Small intestine (tissue), 7 donors: Measurements from ENCODE around the gene SEPTIN1. TPM values are rescaled to one million over a fixed set of nuclear protein-coding genes. Genes with fewer than 3 reads are reported as not detected.

Source experiments
- DNase-seq, 2 donors: peaks; one replicate each; pipeline versions ENCODE4 v3.0.0 to v3.0.0-alpha.2; 2013
- FAIRE-seq: peaks from 2 replicates; lab custom pipeline; 2012; peaks lifted over from hg19 to GRCh38; lab: Jason Lieb, UNC
- H3K27ac ChIP-seq, 3 donors: one replicate each; pipeline ENCODE4 v1.5.1; 2013; ENCODE audit warnings: low read length in 2 of 3, mild to moderate bottlenecking in 2 of 3, control low read depth in 1 of 3, inconsistent platforms in 1 of 3, low read depth in 1 of 3, moderate library complexity in 1 of 3
- H3K27me3 ChIP-seq, 3 donors: one replicate each; pipeline ENCODE4 v1.6.1; 2013; ENCODE audit warnings: low read length in 3 of 3, inconsistent platforms in 1 of 3; ENCODE audit not compliant: control insufficient read depth in 3 of 3, insufficient read depth in 3 of 3
- H3K36me3 ChIP-seq, 3 donors: one replicate each; pipeline ENCODE4 v1.6.1; 2013; ENCODE audit warnings: low read length in 3 of 3, inconsistent platforms in 1 of 3, low read depth in 1 of 3, mild to moderate bottlenecking in 1 of 3, moderate library complexity in 1 of 3; ENCODE audit not compliant: control insufficient read depth in 3 of 3, insufficient read depth in 2 of 3
- H3K4me1 ChIP-seq, 3 donors: one replicate each; pipeline ENCODE4 v1.6.1; 2013; ENCODE audit warnings: low read length in 2 of 3, inconsistent platforms in 1 of 3, low read depth in 1 of 3, mild to moderate bottlenecking in 1 of 3, moderate library complexity in 1 of 3; ENCODE audit not compliant: control insufficient read depth in 3 of 3, insufficient read depth in 2 of 3
- H3K4me3 ChIP-seq, 3 donors: one replicate each; pipeline ENCODE4 v1.5.1; 2013; ENCODE audit warnings: low read length in 3 of 3, control low read depth in 1 of 3, inconsistent platforms in 1 of 3, low read depth in 1 of 3, mild to moderate bottlenecking in 1 of 3, moderate library complexity in 1 of 3
- H3K9me3 ChIP-seq, 2 donors: one replicate each; pipeline ENCODE4 v1.6.1; 2013; ENCODE audit warnings: low read depth in 1 of 2, low read length in 1 of 2; ENCODE audit not compliant: control insufficient read depth in 2 of 2, insufficient read depth in 1 of 2
- WGBS, 3 donors: extraction: QIAGEN DNeasy Blood & Tissue Kit; methylation state at CpG; one replicate each; pipeline ENCODE4 v1.1.7; 2013; 5-methylcytosine and 5-hydroxymethylcytosine counted together
- polyA plus RNA-seq, 4 donors: library from polyadenylated mRNA; stranded (reverse) in 3 of 4; unstranded in 1 of 4; fragments of 200-250 nt in 3 of 4; fragments of 120-200 nt in 1 of 4; gene quantifications; one replicate each; pipeline versions ENCODE4 v1.2.1 to v1.2.3, GENCODE V29; 2013
- donor health status: healthy with polysubstance abuse.
- donor health status: control.
- donor health status: control.
- donor health status: Bipolar disorder and iron deficiency.
- donor health status: healthy.

Gene SEPTIN1
- polyA plus RNA-seq, 4 donors = 4.8 to 21.1 (median 6.4) TPM

DNA sequence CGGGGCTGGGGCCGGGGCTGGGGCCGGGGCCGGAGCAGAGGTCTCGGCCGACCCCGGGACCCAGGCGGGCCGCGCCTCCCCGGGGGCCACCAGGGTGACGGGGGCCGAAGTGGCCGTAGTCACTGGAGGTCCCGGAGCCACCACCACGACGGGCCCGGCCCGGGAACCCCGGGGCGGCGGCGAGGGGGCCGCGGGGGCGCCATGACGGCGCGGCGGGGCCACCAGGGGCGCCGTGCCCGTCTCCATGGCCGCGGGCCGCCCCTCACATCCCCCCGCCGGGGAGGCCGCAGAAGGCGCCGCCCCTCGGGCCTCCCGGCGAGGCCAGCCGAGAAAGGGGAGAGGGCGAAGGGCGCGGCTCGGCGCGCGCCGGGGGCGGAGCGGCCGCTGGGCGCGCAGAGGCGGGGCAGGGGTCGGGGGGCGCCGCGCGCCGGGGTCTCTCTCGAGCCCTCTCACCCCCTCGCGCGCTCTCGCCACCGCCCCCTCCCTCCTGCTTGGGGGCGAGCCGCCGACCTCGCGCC, 12.4 kb downstream of the SEPTIN1 start:
- Histone ChIP-seq H3K36me3 (peaks cover 2 to 21% (median 4%) of the 10 kb centered on the region in 3 donors), H3K4me3 (peak overlapping the region; percentile 77 to 93 (median 87)), H3K27me3 (no peaks in the 10 kb centered on the region), H3K27ac (peak overlapping the region; percentile 36 to 73 (median 54)), H3K9me3 (no peaks in the 10 kb centered on the region), H3K4me1 (peaks cover 0 to 10% (median 0%) of the 10 kb centered on the region in 3 donors)
- DNase-seq = no peak
- 0 to 1% (median 1%) methylated on average over 19 to 76 of the region's 76 CpGs for WGBS, 3 donors
- no peak for FAIRE-seq

DNA sequence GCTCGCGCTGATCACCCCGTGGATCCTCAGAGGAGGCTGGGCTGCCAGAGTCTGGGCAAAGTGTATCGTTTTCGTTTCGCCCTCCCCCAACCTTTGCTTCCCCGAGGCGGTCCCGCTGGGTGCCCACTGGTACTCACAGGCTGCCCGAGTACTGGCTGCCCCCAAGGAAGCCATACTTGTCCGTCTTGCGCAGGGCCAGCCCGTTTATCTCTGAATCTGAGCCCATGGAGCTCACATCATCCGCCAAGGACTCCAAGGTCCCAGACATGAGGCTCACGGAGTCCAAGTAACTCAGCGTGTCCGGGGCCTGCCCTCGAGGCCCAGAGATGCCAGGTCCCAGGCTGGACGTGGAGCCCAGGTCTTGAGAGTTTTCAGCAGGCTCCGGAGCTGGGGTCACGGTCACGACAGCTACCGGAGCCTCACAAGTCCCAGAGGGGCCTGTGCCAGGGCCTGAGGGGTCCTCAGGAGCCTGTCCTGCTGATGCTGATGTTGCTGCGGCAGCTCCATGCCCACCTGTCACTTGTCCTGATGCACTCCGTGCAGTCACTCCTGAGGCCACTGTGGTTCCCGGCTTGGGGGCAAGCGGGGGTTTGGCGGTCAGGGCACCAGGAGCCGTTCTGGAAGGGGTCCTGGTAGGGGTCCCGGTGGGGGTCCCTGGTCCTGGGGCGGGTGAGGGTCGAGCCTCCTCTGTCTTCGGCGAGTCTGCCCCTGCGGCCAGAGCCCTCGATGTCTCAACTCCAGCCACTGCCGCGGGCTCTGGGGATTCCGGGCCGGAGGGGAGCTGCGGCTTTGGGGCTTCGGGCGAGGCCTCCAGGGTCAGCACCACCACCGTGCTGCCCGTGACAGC, 13.0 kb downstream of the SEPTIN1 start:
- Histone ChIP-seq H3K27ac (peak overlapping the region; percentile 28 to 65 (median 54)), H3K4me3 (peak overlapping the region; percentile 77 to 93 (median 87)), H3K36me3 (peaks cover 2 to 28% (median 6%) of the 10 kb centered on the region in 3 donors), H3K27me3 (no peaks in the 10 kb centered on the region), H3K4me1 (peaks cover 0 to 10% (median 0%) of the 10 kb centered on the region in 3 donors), H3K9me3 (no peaks in the 10 kb centered on the region)
- WGBS, 3 donors = 0 to 1% (median 1%) methylated on average over 36 to 45 of the region's 45 CpGs
- FAIRE-seq (no peak), DNase-seq (peak; percentile 45 to 52)

DNA sequence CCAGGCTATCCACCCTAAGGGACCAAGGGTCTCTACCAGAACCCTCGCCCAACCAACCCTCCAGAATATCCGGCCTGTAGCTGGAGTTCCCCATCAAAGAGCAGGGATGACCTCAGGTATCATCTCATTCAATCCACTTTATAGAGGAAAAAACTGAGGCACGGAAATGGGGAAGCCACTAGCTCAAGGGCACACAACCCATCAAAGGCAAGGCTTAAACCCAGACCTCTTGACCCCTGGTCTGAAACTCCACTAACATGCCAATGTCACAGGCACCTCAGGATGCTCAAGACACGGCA, 13.6 kb downstream of the SEPTIN1 start:
- peaks cover 3 to 33% (median 6%) of the 10 kb centered on the region in 3 donors for H3K36me3 ChIP-seq
- peak overlapping the region; percentile 28 to 65 (median 54) for H3K27ac ChIP-seq
- no peaks in the 10 kb centered on the region for H3K27me3 ChIP-seq
- DNase-seq (no peak), FAIRE-seq (no peak)
- peak overlapping the region in 2 of 3 donors; percentile 87 to 93 for H3K4me3 ChIP-seq
- H3K4me1 ChIP-seq = peaks cover 0 to 10% (median 0%) of the 10 kb centered on the region in 3 donors
- 0 to 8% (median 5%) methylated on average over 4 of the region's 4 CpGs for WGBS, 3 donors
- H3K9me3 ChIP-seq = no peaks in the 10 kb centered on the region

DNA sequence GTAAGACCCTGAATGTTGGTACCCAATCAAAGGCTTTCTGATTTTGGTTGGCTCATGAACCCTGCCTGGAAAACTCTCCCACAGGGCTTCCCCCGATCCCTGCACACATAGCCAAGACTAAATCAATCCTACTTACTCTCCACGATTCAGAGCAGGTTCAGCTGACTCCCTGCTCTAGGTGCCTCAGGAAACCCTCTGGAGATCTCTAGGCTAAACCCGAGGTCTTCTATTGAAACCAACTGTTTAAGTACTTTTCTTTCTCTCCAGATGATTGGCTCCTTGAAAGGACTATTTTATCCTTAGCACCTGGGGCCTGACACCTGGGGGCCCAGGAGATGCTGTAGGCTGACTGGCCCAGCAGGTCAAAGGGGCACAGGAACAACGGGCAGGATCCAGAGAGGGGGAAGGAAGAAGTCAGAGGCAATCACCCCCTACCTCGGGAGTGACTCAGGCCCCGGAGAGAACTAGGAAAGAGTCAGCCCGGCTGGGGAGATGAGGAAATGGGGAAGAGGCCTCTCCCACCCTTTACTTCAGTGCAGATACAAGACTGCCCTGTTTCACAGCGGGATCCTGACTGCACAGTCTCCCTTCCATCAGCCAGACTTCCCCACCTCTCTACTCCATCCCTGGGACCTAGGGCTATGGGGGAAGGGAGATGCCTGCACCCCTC, 14.1 kb downstream of the SEPTIN1 start:
- Histone ChIP-seq H3K4me1 (peaks cover 0 to 10% (median 0%) of the 10 kb centered on the region in 3 donors), H3K9me3 (no peaks in the 10 kb centered on the region), H3K4me3 (peak overlapping the region in 2 of 3 donors; percentile 87 to 93), H3K36me3 (peaks cover 5 to 37% (median 6%) of the 10 kb centered on the region in 3 donors), H3K27ac (peak overlapping the region in 2 of 3 donors; percentile 11 to 54), H3K27me3 (no peaks in the 10 kb centered on the region)
- WGBS, 3 donors = 1 to 4% (median 3%) methylated on average over 8 of the region's 8 CpGs
- DNase-seq = peak; percentile 43 to 44
- no peak for FAIRE-seq

DNA sequence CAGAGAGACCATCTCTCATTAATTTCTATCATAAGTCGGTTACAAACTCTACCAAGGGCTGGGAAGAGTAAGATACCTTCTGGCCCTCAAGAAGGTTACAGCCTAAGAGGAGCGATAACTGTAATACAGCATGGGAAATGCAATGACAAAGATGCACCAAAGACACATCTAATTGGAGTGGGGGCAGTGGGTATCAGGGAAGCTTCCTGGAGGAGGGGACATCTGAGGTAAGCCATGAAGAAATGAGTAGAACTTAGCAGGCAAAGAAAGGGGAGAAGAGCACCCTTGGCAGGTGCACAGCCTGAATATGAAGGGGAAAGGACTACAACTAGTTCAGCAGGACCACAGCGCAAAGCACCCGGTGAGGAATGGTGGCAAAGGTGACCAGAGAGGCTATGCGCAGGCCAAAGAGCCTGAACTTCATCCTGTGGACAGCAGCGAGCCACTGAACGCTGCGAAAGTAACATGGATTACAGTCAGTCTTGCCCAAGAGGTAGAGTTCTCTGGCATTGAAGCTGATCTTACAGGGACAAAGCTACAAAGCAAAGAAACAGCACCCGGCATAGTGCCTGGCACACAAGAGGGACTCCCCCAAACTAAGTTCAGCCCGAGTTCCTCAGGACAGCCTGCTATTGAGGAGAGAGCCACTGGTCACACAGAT, 14.9 kb downstream of the SEPTIN1 start:
- Histone ChIP-seq H3K27ac (no peak overlapping the region), H3K27me3 (no peaks in the 10 kb centered on the region), H3K4me3 (peak overlapping the region in 2 of 3 donors; percentile 87 to 93), H3K9me3 (no peaks in the 10 kb centered on the region), H3K4me1 (peaks cover 0 to 10% (median 0%) of the 10 kb centered on the region in 3 donors), H3K36me3 (peaks cover 5 to 44% (median 6%) of the 10 kb centered on the region in 3 donors)
- WGBS, 3 donors = 48 to 69% (median 55%) methylated on average over 10 of the region's 10 CpGs
- no peak for DNase-seq
- FAIRE-seq = no peak

GRCh38 chr16:30366511-30366910, 15.8 kb downstream of the SEPTIN1 start:
- DNase-seq (no peak), FAIRE-seq (no peak)
- Histone ChIP-seq H3K9me3 (no peaks in the 10 kb centered on the region), H3K4me1 (peaks cover 0 to 9% (median 0%) of the 10 kb centered on the region in 3 donors), H3K27me3 (no peaks in the 10 kb centered on the region), H3K27ac (no peak overlapping the region), H3K4me3 (no peak overlapping the region), H3K36me3 (peaks cover 5 to 47% (median 6%) of the 10 kb centered on the region in 3 donors)
- 84 to 91% (median 85%) methylated on average over 4 of the region's 4 CpGs for WGBS, 3 donors

- Histone ChIP-seq H3K36me3 (peaks cover 5 to 60% (median 6%) of the 10 kb centered on the region in 3 donors), H3K4me1 (peaks cover 0 to 4% (median 0%) of the 10 kb centered on the region in 3 donors), H3K4me3 (no peak overlapping the region), H3K27me3 (no peaks in the 10 kb centered on the region), H3K27ac (no peak overlapping the region), H3K9me3 (no peaks in the 10 kb centered on the region)
- DNase-seq (no peak), FAIRE-seq (no peak)
- WGBS, 3 donors = 85 to 89% (median 86%) methylated on average over 10 of the region's 10 CpGs
Measured at GRCh38 chr16:30365200-30365599, 17.2 kb downstream of the SEPTIN1 start.

- Histone ChIP-seq H3K27ac (no peak overlapping the region), H3K27me3 (no peaks in the 10 kb centered on the region), H3K36me3 (peaks cover 5 to 88% (median 13%) of the 10 kb centered on the region in 3 donors), H3K9me3 (no peaks in the 10 kb centered on the region), H3K4me1 (peaks cover 0 to 7% (median 2%) of the 10 kb centered on the region in 3 donors), H3K4me3 (no peak overlapping the region)
- FAIRE-seq (no peak), DNase-seq (no peak)
- WGBS, 3 donors = 91 to 95% (median 93%) methylated on average over 7 of the region's 7 CpGs
Measured at GRCh38 chr16:30361180-30361579, 21.2 kb downstream of the SEPTIN1 start.
